ENCODE results near the gene KCNC3. TPM values are rescaled to one million over a fixed set of nuclear protein-coding genes. Genes with fewer than 3 reads are reported as not detected.

The KCNC3 gene
- total and polyA plus RNA-seq, 4 donors = 0.56 to 1.6 (median 1.1) TPM

- TF ChIP-seq MAX (IDR thresholded peaks at IDR 0.05) = no peak
These were observed 13.3 kb downstream of the KCNC3 start (continued) for GRCh38 chr19:50315773-50316448.

GRCh38 chr19:50314724-50315708 lies 14.2 kb downstream of the KCNC3 start:
- Histone ChIP-seq H3K27ac (ENCODE audit: low read depth in 1 of 2, low read length in 2 of 2) (no peak overlapping the region), H3K9me3 (ENCODE audit: control insufficient read depth in 4 of 4, low read length in 3 of 4) (no peaks in the 10 kb centered on the region), H3K27me3 (ENCODE audit: control insufficient read depth in 4 of 4, insufficient read depth in 4 of 4, low read length in 3 of 4) (peaks cover 2 to 4% (median 3%) of the 10 kb centered on the region in 4 donors), H3K36me3 (ENCODE audit: control insufficient read depth in 4 of 4, insufficient read depth in 3 of 4, low read depth in 1 of 4, low read length in 3 of 4) (no peaks in the 10 kb centered on the region), H3K4me1 (ENCODE audit: control insufficient read depth in 4 of 4, insufficient read depth in 4 of 4, low read length in 3 of 4) (no peaks in the 10 kb centered on the region), H3K4me3 (ENCODE audit: low read depth in 1 of 3, low read length in 3 of 3) (no peak overlapping the region), H3K9ac (ENCODE audit: low read depth in 1 of 2, low read length in 2 of 2) (no peak overlapping the region)
- TF ChIP-seq RAD21 (IDR thresholded peaks at IDR 0.05) (no peak), TAF1 (conservative IDR thresholded peaks at IDR 0.05) (no peak), EGR1 (IDR thresholded peaks at IDR 0.05; ENCODE audit: low read depth in 2 of 2) (no peak), NR2F2 (IDR thresholded peaks at IDR 0.05) (no peak), HNF4A (conservative IDR thresholded peaks at IDR 0.05) (no peak), YY1 (IDR thresholded peaks at IDR 0.05) (no peak), JUND (IDR thresholded peaks at IDR 0.05) (no peak), FOXA2 (IDR thresholded peaks at IDR 0.05) (no peak), FOXA1 (IDR thresholded peaks at IDR 0.05) (no peak), ZBTB33 (IDR thresholded peaks at IDR 0.05) (no peak), GABPA (IDR thresholded peaks at IDR 0.05 in 1 of 2, conservative IDR thresholded peaks at IDR 0.05 in 1 of 2) (no peak), MAX (IDR thresholded peaks at IDR 0.05) (no peak)
- no peak for DNase-seq (ENCODE audit: low spot score)
- 10% methylated on average over 39 of the region's 40 CpGs for WGBS

GRCh38 chr19:50313812-50314536 lies 15.2 kb downstream of the KCNC3 start:
- no peak for DNase-seq (ENCODE audit: low spot score)
- 9% methylated on average over 20 of the region's 20 CpGs for WGBS
- H3K36me3 ChIP-seq (ENCODE audit: control insufficient read depth in 4 of 4, insufficient read depth in 3 of 4, low read depth in 1 of 4, low read length in 3 of 4) = peaks cover 0 to 4% (median 1%) of the 10 kb centered on the region in 4 donors
- H3K27me3 ChIP-seq (ENCODE audit: control insufficient read depth in 4 of 4, insufficient read depth in 4 of 4, low read length in 3 of 4) = peaks cover 2 to 4% (median 3%) of the 10 kb centered on the region in 4 donors
- H3K27ac ChIP-seq (ENCODE audit: low read depth in 1 of 2, low read length in 2 of 2) = no peak overlapping the region
- H3K4me1 ChIP-seq (ENCODE audit: control insufficient read depth in 4 of 4, insufficient read depth in 4 of 4, low read length in 3 of 4) = no peaks in the 10 kb centered on the region
- no peaks in the 10 kb centered on the region for H3K9me3 ChIP-seq (ENCODE audit: control insufficient read depth in 4 of 4, low read length in 3 of 4)
- H3K4me3 ChIP-seq (ENCODE audit: low read depth in 1 of 3, low read length in 3 of 3) = no peak overlapping the region
- H3K9ac ChIP-seq (ENCODE audit: low read depth in 1 of 2, low read length in 2 of 2) = no peak overlapping the region
- no peak for TF ChIP-seq CTCF (IDR thresholded peaks at IDR 0.05; ENCODE audit: low read depth, low read length, missing input control)
- TF ChIP-seq FOXA1 (IDR thresholded peaks at IDR 0.05) = no peak
- no peak for TF ChIP-seq TAF1 (conservative IDR thresholded peaks at IDR 0.05)
- TF ChIP-seq RXRA (IDR thresholded peaks at IDR 0.05) = no peak
- TF ChIP-seq RAD21 (IDR thresholded peaks at IDR 0.05) = no peak
- TF ChIP-seq ATF3 (IDR thresholded peaks at IDR 0.05) = no peak
- TF ChIP-seq SP1 (IDR thresholded peaks at IDR 0.05) = no peak
- no peak for TF ChIP-seq ZBTB33 (IDR thresholded peaks at IDR 0.05)
- no peak for TF ChIP-seq MAX (IDR thresholded peaks at IDR 0.05)
- no peak for TF ChIP-seq JUND (IDR thresholded peaks at IDR 0.05)
- TF ChIP-seq FOXA2 (IDR thresholded peaks at IDR 0.05) = no peak
- TF ChIP-seq YY1 (IDR thresholded peaks at IDR 0.05) = no peak
